Measurements from ENCODE around the gene USP16. TPM values are rescaled to one million over a fixed set of nuclear protein-coding genes. Genes with fewer than 3 reads are reported as not detected.
"Not testable (repeated sequence)": the region's sequence is repeated elsewhere in the genome, so short reads cannot be mapped to it uniquely, and the experiment has no call there.

Gene USP16
- total RNA-seq, 1 donor from 2014 or later: 33.7 TPM

GRCh38 chr21:29007135-29007534 lies 17.3 kb upstream of the USP16 start:
- Histone ChIP-seq H3K4me3 (no peak overlapping the region), H3K4me1 (peaks cover 17% of the 10 kb centered on the region), H3K9me3 (replicated peaks) (no peaks in the 10 kb centered on the region), H3K27ac (replicated peaks) (no peak overlapping the region), H3K27me3 (ENCODE audit: low read depth) (no peaks in the 10 kb centered on the region), H3K36me3 (peaks cover 25% of the 10 kb centered on the region)
- intact Hi-C loops (cut with micrococcal nuclease): no loop called here
- DNase-seq: no peak
- TF ChIP-seq CTCF (IDR thresholded peaks at IDR 0.05; ENCODE audit: borderline replicate concordance): no peak

DNA sequence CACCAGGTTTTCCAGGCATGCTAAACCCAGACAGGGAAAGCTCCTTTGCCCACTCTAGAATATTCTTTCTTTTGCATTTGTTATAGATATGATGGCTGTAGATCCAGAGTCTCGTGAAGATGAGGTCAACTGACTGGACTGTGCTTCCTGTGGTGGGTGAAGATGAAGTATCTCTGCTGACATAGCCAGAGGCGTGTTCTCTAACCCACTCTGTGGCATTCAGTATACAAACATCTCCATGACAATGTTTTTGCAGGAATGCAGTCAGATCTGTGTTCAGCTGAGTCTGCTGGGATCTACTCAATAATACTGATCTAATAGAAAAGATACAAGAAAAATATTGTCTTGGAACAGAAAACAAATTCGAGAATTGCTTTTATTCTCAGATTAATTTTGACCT lies 16.7 kb upstream of the USP16 start:
- Histone ChIP-seq H3K9me3 (replicated peaks) (no peaks in the 10 kb centered on the region), H3K4me1 (peaks cover 12% of the 10 kb centered on the region), H3K4me3 (no peak overlapping the region), H3K27ac (replicated peaks) (no peak overlapping the region), H3K27me3 (ENCODE audit: low read depth) (no peaks in the 10 kb centered on the region), H3K36me3 (peaks cover 25% of the 10 kb centered on the region)
- DNase-seq: no peak
- no peak for TF ChIP-seq CTCF (IDR thresholded peaks at IDR 0.05; ENCODE audit: borderline replicate concordance)
- intact Hi-C loops (cut with micrococcal nuclease): no loop called here

DNA sequence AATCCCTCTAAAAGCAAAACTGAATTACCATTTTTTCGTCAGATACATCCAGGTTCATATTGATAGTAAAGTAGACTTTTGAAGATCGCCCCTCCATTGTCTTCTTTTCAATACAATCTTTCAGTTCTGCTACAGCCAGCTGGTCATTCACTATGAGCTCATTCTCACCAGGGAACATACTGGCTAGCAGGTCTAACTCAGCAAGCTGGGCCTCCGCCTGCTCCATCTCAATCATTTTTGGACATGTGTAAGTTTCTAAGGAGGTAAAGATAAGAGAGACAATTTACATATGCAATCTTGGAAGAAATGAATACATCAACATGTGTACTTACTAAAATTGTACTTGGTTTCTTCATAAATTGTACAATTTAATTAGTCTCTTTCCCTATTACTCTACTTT lies 16.1 kb upstream of the USP16 start:
- peaks cover 25% of the 10 kb centered on the region for H3K36me3 ChIP-seq
- DNase-seq: no peak
- no peak overlapping the region for H3K27ac ChIP-seq (replicated peaks)
- no peaks in the 10 kb centered on the region for H3K27me3 ChIP-seq (ENCODE audit: low read depth)
- no peak overlapping the region for H3K4me3 ChIP-seq
- intact Hi-C loops (cut with micrococcal nuclease): no loop called here
- no peaks in the 10 kb centered on the region for H3K9me3 ChIP-seq (replicated peaks)
- no peak for TF ChIP-seq CTCF (IDR thresholded peaks at IDR 0.05; ENCODE audit: borderline replicate concordance)
- H3K4me1 ChIP-seq: peaks cover 7% of the 10 kb centered on the region

DNA sequence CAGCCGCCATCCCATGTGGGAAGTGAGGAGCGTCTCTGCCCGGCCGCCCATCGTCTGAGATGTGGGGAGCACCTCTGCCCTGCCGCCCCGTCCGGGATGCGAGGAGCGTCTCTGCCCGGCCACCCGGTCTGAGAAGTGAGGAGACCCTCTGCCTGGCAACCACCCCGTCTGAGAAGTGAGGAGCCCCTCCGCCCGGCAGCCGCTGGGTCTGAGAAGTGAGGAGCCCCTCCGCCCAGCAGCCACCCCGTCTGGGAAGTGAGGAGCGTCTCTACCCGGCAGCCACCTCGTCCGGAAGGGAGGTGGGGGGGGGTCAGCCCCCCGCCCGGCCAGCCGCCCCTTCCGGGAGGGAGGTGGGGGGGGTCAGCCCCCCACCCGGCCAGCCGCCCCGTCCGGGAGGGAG lies 13.2 kb upstream of the USP16 start:
- H3K9me3 ChIP-seq (replicated peaks); H3K27ac ChIP-seq (replicated peaks); H3K27me3 ChIP-seq (ENCODE audit: low read depth); H3K4me3 ChIP-seq; DNase-seq; intact Hi-C loops (cut with micrococcal nuclease); H3K4me1 ChIP-seq: not testable (repeated sequence)
- H3K36me3 ChIP-seq: peaks cover 24% of the 10 kb centered on the region

- no peaks in the 10 kb centered on the region for H3K36me3 ChIP-seq
- no peaks in the 10 kb centered on the region for H3K9me3 ChIP-seq (replicated peaks)
- TF ChIP-seq CTCF (IDR thresholded peaks at IDR 0.05; ENCODE audit: borderline replicate concordance): no peak
- H3K27ac ChIP-seq (replicated peaks): no peak overlapping the region
- no peaks in the 10 kb centered on the region for H3K27me3 ChIP-seq (ENCODE audit: low read depth)
- no peak for DNase-seq
- H3K4me3 ChIP-seq: peak overlapping the region; percentile 80
- H3K4me1 ChIP-seq: peaks cover 27% of the 10 kb centered on the region
- intact Hi-C loops (cut with micrococcal nuclease): no loop called here
Measured at GRCh38 chr21:29017639-29018237, 6.7 kb upstream of the USP16 start.

DNA sequence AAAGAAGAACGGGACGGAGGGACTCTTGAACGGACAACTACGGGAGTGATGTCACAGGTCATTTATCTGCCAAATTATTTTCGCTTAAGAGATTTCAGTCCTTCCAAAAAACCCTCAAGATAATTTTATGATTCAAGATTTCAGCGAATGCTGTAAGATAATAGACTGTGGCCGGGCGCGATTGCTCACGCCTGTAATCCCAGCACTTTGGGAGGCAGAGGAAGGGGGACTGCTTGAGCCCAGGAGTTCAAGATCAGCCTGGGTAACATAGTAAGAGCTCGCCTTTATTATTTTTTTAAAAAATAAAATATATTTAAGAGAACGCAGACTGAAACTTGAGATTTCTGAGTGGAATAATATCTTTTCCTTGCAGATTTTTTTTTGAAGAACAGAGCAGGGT lies 5.9 kb upstream of the USP16 start:
- peaks cover 27% of the 10 kb centered on the region for H3K4me1 ChIP-seq
- DNase-seq: no peak
- peak overlapping the region; percentile 90 for H3K27ac ChIP-seq (replicated peaks)
- no peaks in the 10 kb centered on the region for H3K9me3 ChIP-seq (replicated peaks)
- TF ChIP-seq CTCF (IDR thresholded peaks at IDR 0.05; ENCODE audit: borderline replicate concordance): no peak
- no peaks in the 10 kb centered on the region for H3K36me3 ChIP-seq
- intact Hi-C loops (cut with micrococcal nuclease): no loop called here
- peak overlapping the region; percentile 80 for H3K4me3 ChIP-seq
- no peaks in the 10 kb centered on the region for H3K27me3 ChIP-seq (ENCODE audit: low read depth)

All from left ventricle myocardium inferior (tissue), 1 donor.